Activated naive CD4-positive, alpha-beta T cell treated with anti-CD3 and anti-CD28 coated beads for 36 hours (primary cell): ENCODE data around the gene PLOD1. TPM values are rescaled to one million over a fixed set of nuclear protein-coding genes. Genes with fewer than 3 reads are reported as not detected.
"Not testable (repeated sequence)": the region's sequence is repeated elsewhere in the genome, so short reads cannot be mapped to it uniquely, and the experiment has no call there.

ENCODE experiments used
- CTCF ChIA-PET: fragments of 350-600 bp; sonication (Branson Sonifier 250); formaldehyde crosslinking; loops from one replicate; lab custom pipeline; 2021; ENCODE audit warnings: antibody characterized with exemption; lab: Charles Lee
- DNase-seq: peaks from one replicate; pipeline ENCODE4 v3.0.0-alpha.2; 2020
- H3K27ac Mint-ChIP-seq: one replicate; pipeline ENCODE4 v1.8.0; 2021; ENCODE audit warnings: mild to moderate bottlenecking, mixed read lengths
- H3K27me3 Mint-ChIP-seq: one replicate; pipeline ENCODE4 v1.8.0; 2021; ENCODE audit warnings: low read depth, mixed read lengths
- H3K36me3 Mint-ChIP-seq: one replicate; pipeline ENCODE4 v1.8.0; 2021; ENCODE audit warnings: low read depth, mixed read lengths
- H3K4me1 Mint-ChIP-seq: one replicate; pipeline ENCODE4 v1.8.0; 2021; ENCODE audit warnings: low read depth, mixed read lengths
- H3K4me3 Mint-ChIP-seq: one replicate; pipeline ENCODE4 v1.8.0; 2021; ENCODE audit warnings: mild to moderate bottlenecking, moderate library complexity, mixed read lengths
- H3K9me3 Mint-ChIP-seq: one replicate; pipeline ENCODE4 v1.8.0; 2021; ENCODE audit warnings: mixed read lengths
- intact Hi-C: fragments of 100-400 bp; cut with micrococcal nuclease; formaldehyde crosslinking; loops from one replicate; pipeline ENCODE4 v1.15.1; 2023
- total RNA-seq, 2 experiments: library from RNA; stranded (reverse); gene quantifications; one replicate each; pipeline ENCODE4 v1.2.3, GENCODE V29; 2021

Gene PLOD1
- total RNA-seq, 2 experiments from 2014 or later: 6.7 to 9.0 TPM

DNA sequence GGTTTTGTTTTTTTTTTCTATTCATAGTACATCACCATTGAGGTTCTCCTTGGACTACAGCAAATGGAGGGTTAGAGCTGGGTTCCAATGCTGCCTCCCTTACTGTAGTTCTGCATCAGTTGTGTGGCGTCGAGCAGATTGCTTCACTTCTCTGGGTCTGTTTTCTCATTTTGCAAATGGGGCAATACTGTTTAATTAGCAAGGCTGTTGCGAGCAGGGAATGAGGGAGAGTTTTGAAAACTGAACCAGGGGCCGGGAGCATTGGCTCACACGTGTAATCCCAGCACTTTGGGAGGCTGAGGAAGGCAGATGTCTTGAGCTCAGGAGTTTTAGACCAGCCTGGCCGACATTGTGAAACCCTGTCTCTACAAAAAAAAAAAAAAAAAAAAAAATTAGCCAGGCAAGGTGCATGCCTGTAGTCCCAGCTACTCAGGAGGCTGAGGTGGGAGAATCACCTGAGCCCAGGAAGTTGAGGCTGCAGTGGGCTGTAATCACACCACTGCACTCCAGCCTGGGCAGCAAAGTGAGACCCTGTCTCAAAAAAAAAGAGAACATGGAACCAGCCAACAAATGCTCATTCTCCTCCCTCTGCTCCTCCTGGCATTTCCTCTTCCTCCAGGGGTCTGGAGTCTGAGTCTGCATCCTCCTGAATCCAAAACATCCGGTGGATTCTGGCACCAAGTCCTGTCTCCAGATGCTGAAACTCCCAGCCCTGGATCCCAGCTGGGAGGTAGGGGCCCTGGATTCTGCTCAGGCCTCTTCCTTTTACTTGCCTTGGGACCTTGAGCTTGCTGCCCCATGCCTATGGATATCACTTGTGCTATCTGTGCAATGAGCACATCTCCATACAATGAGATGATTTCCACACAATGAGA, 3.7 kb upstream of the PLOD1 start:
- no peaks in the 10 kb centered on the region for H3K27me3 Mint-ChIP-seq
- DNase-seq: no peak
- H3K27ac Mint-ChIP-seq: no peak overlapping the region
- H3K4me3 Mint-ChIP-seq: no peak overlapping the region
- H3K36me3 Mint-ChIP-seq: no peaks in the 10 kb centered on the region
- CTCF ChIA-PET: interaction anchor here (0.9 kb wide), 1 partner anchor 52 kb away, joined by 3 read pairs; no protein-coding TSS in a partner anchor
- no peaks in the 10 kb centered on the region for H3K9me3 Mint-ChIP-seq
- intact Hi-C loops: no loop called here
- H3K4me1 Mint-ChIP-seq: peaks cover 12% of the 10 kb centered on the region

DNA sequence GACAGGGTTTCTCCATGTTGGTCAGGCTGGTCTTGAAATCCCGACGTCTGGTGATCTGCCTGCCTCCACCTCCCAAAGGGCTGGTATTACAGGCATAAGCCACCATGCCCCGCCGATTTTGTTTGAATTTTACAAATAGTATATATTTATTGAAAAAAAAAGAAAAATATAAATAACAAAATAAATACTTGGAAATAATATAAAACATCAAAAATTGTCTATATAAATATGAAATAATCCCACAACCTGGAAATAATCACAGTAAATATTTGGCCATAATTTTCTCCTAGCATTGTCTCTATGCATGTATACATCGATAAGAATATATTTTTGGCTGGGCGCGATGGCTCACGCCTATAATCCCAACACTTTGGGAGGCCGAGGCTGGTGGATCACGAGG, 2.7 kb upstream of the PLOD1 start:
- no peak for DNase-seq
- intact Hi-C loops: no loop called here
- no peak overlapping the region for H3K4me3 Mint-ChIP-seq
- no peaks in the 10 kb centered on the region for H3K27me3 Mint-ChIP-seq
- CTCF ChIA-PET: no interaction called here
- H3K27ac Mint-ChIP-seq: no peak overlapping the region
- H3K9me3 Mint-ChIP-seq: no peaks in the 10 kb centered on the region
- no peaks in the 10 kb centered on the region for H3K36me3 Mint-ChIP-seq
- peaks cover 7% of the 10 kb centered on the region for H3K4me1 Mint-ChIP-seq

DNA sequence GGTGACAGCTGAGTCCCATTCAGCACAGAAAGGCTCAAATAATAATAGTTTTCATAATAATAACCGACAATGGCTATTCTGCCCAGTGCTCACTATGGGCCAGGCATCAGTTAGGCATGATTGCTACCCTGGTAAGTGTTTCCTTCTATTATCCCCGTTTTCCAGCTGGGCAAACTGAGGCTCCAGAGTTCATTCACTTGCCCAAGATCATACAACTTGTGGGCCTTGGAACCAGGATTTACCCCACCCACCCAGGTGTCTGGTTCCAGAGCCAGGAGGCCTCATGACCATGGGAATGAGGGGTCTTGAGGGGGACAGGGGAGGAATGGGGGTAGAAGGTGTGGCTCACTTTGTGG, 518 bp downstream of the PLOD1 start:
- peaks cover 7% of the 10 kb centered on the region for H3K4me1 Mint-ChIP-seq
- H3K36me3 Mint-ChIP-seq: peaks cover 2% of the 10 kb centered on the region
- intact Hi-C loops: no loop called here
- no peaks in the 10 kb centered on the region for H3K27me3 Mint-ChIP-seq
- H3K9me3 Mint-ChIP-seq: no peaks in the 10 kb centered on the region
- H3K4me3 Mint-ChIP-seq: peak overlapping the region; percentile 75
- no peak for DNase-seq
- CTCF ChIA-PET: no interaction called here
- no peak overlapping the region for H3K27ac Mint-ChIP-seq

DNA sequence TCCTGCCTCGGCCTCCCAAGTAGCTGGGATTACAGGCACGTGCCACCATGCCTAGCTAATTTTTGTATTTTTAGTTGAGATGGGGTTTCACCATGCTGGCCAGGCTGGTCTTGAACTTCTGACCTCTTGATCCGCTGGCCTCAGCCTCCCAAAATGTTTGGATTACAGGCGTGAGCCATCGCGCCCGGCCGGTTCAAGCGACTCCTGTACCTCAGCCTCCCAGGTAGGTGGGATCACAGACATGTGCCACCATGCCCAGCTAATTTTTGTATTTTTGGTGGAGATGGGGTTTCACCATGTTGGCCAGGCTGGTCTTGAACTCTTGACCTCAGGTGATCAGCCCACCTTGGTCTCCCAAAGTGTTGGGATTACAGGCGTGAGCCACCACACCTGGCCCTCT, 1.2 kb downstream of the PLOD1 start:
- H3K4me3 Mint-ChIP-seq, DNase-seq, H3K36me3 Mint-ChIP-seq, intact Hi-C loops, CTCF ChIA-PET, H3K9me3 Mint-ChIP-seq, H3K4me1 Mint-ChIP-seq, H3K27me3 Mint-ChIP-seq, H3K27ac Mint-ChIP-seq: not testable (repeated sequence)

DNA sequence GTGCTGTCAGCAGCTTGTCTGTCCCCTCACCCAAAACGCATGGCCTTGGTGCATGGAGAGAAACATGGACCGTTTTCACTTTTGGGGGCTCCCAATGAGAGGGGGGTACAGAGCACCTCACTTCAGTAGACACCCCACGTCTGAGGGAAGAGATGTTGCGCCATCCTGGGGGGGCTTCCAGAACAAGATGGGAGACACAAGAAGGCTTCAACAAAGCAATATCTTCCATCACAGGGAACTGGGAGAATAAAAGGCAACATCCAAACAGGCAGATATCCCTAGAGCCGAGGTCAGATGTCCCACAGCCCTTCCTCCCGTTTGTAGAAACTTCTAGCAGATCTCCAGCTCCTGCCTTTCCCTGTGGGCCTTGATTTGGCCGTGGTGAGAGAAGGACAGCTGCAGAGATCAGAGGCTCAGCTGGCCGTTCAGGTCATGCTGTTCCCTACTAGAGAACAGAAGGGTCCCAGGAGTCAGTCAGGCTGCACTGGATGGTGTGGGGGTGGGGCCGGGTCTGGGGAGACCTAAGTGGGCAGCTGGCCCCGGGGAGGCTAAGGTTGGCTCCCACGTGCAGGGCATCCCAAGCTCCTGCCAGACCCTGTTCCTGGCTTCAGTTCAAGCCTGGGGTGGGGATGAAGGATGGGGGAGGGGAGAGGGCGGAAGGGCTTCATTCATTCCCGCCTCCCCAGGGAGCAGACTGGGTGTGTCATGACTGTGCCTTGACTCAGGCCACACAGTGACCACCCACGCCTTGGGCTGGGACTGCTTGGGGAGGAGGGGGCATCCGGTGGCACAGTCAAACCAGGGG, 4.4 kb downstream of the PLOD1 start:
- CTCF ChIA-PET: no interaction called here
- Mint-ChIP-seq H3K4me3 (no peak overlapping the region), H3K4me1 (peaks cover 7% of the 10 kb centered on the region), H3K9me3 (no peaks in the 10 kb centered on the region), H3K27ac (no peak overlapping the region), H3K27me3 (no peaks in the 10 kb centered on the region), H3K36me3 (peaks cover 2% of the 10 kb centered on the region)
- intact Hi-C loops: no loop called here
- DNase-seq: no peak

DNA sequence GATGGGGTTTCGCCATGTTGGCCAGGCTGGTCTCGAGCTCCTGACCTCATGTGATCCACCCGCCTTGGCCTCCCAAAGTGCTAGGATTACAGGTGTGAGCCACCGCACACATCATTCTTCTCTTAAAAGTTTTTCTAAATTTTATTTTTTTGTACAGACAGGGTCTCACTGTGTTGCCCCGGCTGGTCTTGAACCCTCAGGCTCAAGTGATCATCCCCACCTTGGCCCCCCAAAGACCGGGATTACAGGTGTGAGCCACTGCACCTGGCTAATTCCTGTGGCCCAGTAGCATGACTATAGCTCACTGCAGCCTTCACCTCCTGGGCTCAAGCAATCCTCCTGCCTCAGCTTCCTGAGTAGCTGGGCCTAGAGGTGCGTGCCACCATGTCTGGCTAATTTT, 5.3 kb downstream of the PLOD1 start:
- intact Hi-C loops, CTCF ChIA-PET, DNase-seq, H3K4me1 Mint-ChIP-seq, H3K4me3 Mint-ChIP-seq, H3K27ac Mint-ChIP-seq, H3K9me3 Mint-ChIP-seq, H3K36me3 Mint-ChIP-seq, H3K27me3 Mint-ChIP-seq: not testable (repeated sequence)

DNA sequence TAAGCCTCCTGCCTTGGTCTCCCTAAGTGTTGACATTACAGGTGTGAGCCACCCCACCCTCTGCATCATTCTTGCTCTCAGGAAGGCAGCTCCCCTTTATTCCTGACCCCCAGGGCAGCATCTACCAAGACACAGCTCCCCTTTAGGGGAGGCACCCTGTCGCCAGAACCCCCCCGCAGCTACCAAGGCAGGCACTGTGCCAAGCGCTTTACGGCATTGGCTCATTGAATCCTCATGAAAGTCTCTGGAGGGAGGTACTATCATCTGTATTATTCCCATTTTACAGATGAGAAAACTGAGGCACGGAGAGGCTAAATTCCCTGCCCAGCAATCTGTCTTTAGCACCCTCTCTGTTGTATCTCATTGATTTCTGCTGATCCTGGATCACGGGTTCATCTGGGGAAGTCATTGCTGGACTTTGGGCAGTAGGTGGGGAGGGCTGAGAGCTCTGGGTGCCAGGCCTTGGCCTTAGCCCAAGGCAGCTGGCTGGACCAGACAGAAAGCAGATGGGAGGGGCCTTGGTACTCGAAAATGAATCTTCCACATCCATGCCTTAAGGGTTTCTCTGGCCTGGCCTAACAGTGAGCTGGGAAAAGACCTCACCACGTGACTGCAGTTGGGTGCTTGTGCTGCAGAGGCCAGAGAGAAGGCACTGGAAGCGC, 5.9 kb downstream of the PLOD1 start:
- intact Hi-C loops: no loop called here
- Mint-ChIP-seq H3K36me3 (peaks cover 2% of the 10 kb centered on the region), H3K27ac (no peak overlapping the region), H3K9me3 (no peaks in the 10 kb centered on the region), H3K27me3 (no peaks in the 10 kb centered on the region), H3K4me1 (no peaks in the 10 kb centered on the region), H3K4me3 (no peak overlapping the region)
- CTCF ChIA-PET: no interaction called here
- DNase-seq: no peak

DNA sequence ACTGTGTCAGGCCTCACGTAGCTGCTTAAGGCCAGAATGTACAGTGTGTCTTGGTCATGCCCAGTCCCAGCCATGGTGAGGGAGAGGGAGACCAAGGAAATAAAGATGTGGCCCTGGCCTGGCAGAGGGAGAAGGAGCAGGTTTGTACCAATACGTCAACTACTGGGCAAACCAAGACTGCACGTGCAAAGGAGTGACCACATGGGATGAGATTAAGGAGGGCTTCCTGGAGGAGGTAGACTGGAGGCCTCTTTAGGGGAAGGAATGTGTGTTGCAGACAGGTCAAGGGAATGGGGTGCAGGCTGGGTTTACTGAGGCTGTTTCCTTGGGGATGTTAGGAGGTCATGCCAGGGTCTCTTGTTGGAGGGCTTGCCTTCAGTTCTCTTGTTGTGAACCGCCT, 7.8 kb downstream of the PLOD1 start:
- intact Hi-C loops: no loop called here
- no peaks in the 10 kb centered on the region for H3K4me1 Mint-ChIP-seq
- CTCF ChIA-PET: no interaction called here

DNA sequence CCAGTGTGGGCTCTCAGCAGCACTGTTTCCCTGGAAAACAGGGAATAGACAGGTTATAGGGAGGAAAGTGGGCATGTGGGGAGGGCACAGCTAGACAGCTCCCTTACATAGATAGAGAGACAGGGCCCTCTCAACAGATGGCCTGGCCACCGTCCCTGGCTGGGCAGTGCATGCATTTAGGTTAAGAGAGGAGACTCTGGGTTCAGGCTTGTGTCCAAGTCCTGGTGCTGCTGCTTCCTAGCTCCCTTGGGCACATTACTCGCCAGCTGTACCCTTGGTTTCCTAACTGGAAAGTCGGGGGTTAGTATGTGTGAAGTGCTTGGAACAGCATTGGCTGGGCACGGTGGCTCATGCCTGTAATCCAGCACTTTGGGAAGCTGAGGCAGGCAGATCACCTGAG, 9.1 kb downstream of the PLOD1 start:
- H3K4me3 Mint-ChIP-seq: no peak overlapping the region
- no peaks in the 10 kb centered on the region for H3K27me3 Mint-ChIP-seq
- no peaks in the 10 kb centered on the region for H3K36me3 Mint-ChIP-seq
- no peaks in the 10 kb centered on the region for H3K4me1 Mint-ChIP-seq
- H3K9me3 Mint-ChIP-seq: peaks cover 4% of the 10 kb centered on the region
- CTCF ChIA-PET: no interaction called here
- intact Hi-C loops: no loop called here
- DNase-seq: no peak
- no peak overlapping the region for H3K27ac Mint-ChIP-seq

More for the DNA sequence above, 7.8 kb downstream of the PLOD1 start:
- H3K27ac Mint-ChIP-seq: no peak overlapping the region
- H3K4me3 Mint-ChIP-seq: no peak overlapping the region
- no peaks in the 10 kb centered on the region for H3K27me3 Mint-ChIP-seq
- peaks cover 2% of the 10 kb centered on the region for H3K36me3 Mint-ChIP-seq
- DNase-seq: no peak
- peaks cover 4% of the 10 kb centered on the region for H3K9me3 Mint-ChIP-seq

DNA sequence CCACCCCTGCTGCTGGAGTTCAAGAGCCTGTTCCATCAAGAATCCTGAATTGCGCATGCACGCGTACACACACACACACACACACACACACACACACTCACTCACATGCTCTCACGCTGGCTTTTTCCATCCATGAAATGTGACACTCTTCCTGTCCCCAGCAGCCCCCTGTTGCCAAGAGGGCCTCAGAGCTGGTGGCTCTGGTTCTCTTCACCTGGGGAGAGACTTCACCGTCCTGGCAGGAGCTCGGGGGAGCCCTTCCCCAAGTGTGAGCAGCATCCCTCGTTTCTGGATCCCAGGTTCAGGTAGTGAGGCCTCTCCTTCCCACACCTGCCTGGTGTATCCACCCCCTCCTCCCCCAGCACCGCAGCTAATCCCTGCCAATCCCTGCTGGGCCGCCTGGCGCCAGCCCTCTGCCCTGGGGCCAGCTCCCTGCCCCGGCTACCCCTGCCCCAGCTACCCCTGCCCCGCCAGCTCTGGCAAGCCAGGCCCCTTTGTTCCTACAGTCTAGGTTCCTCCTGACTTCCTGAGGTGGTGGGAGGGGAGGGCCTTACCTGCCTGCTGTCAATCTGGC, 9.9 kb downstream of the PLOD1 start:
- H3K36me3 Mint-ChIP-seq: no peaks in the 10 kb centered on the region
- H3K4me3 Mint-ChIP-seq: no peak overlapping the region
- no peak overlapping the region for H3K27ac Mint-ChIP-seq
- peaks cover 4% of the 10 kb centered on the region for H3K9me3 Mint-ChIP-seq
- CTCF ChIA-PET: no interaction called here
- no peak for DNase-seq
- no peaks in the 10 kb centered on the region for H3K27me3 Mint-ChIP-seq
- intact Hi-C loops: no loop called here
- H3K4me1 Mint-ChIP-seq: no peaks in the 10 kb centered on the region

DNA sequence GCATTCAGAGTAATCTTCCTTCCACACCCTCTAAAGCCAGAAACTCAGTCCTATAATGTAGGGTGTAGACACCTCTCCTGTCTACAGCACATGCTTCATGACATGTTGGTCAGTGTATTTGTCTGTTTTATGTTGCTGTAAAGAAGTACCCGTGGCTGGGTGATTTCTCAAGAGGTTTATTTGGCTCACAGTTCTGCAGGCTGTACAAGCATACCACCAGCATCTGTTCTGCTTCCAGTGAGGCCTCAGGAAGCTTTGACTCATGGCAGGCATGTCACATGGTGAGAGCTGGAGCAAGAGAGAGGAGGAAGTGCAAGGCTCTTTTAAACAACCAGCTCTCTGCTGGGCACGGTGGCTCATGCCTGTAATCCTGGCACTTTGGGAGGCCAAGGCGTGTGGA, 12.1 kb downstream of the PLOD1 start:
- CTCF ChIA-PET: no interaction called here
- intact Hi-C loops: no loop called here
- peaks cover 3% of the 10 kb centered on the region for H3K36me3 Mint-ChIP-seq

DNA sequence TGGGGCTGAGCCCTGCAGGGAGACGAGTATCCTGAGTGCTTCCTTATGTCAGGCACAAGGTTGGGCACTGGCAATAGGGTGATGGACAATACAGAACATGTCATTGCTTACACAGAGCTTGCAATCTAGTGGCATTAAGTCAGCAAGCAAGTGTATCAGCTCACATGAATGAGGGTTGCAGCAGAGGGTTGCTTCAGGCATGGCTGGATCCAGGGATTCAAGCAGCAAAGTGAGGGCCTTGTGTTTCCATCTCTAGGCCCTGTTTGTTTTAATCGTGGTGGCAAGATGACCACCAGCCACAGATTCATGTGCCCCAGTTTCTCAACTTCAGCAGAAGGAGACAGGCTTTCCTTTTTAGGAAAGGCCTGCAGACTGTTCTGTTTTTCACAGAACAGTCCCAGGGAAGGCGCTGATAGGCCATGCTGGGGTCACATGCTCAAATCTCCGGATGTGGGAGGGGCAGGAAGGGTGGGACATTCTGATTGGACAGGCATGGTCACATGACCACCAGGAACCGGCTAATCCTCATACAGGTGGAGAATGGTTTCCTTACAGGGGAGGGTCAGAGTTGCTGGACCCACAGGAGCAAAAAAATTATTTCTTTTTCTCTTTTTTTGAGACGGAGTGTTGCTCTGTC, 14.4 kb downstream of the PLOD1 start:
- H3K4me1 Mint-ChIP-seq: no peaks in the 10 kb centered on the region
- no peak for DNase-seq
- H3K27ac Mint-ChIP-seq: no peak overlapping the region
- CTCF ChIA-PET: no interaction called here
- H3K27me3 Mint-ChIP-seq: no peaks in the 10 kb centered on the region
- intact Hi-C loops: no loop called here
- H3K9me3 Mint-ChIP-seq: peaks cover 4% of the 10 kb centered on the region
- H3K4me3 Mint-ChIP-seq: no peak overlapping the region
- peaks cover 6% of the 10 kb centered on the region for H3K36me3 Mint-ChIP-seq

More for the DNA sequence above, 12.1 kb downstream of the PLOD1 start:
- Mint-ChIP-seq H3K27ac (no peak overlapping the region), H3K27me3 (no peaks in the 10 kb centered on the region), H3K9me3 (peaks cover 4% of the 10 kb centered on the region), H3K4me1 (no peaks in the 10 kb centered on the region), H3K4me3 (no peak overlapping the region)
- DNase-seq: no peak
